NCI-H524 treated with DMSO at 0.1 percent for 48 hours (cell line): ENCODE measurements around the gene HPSE2.
A peak's percentile ranks its signal among the peaks of the same experiment; 100 is the strongest.

Experiments
- DNase-seq: peaks from one replicate; lab custom pipeline; 2025; lab: John Stamatoyannopoulos, UW

Gene HPSE2

DNA sequence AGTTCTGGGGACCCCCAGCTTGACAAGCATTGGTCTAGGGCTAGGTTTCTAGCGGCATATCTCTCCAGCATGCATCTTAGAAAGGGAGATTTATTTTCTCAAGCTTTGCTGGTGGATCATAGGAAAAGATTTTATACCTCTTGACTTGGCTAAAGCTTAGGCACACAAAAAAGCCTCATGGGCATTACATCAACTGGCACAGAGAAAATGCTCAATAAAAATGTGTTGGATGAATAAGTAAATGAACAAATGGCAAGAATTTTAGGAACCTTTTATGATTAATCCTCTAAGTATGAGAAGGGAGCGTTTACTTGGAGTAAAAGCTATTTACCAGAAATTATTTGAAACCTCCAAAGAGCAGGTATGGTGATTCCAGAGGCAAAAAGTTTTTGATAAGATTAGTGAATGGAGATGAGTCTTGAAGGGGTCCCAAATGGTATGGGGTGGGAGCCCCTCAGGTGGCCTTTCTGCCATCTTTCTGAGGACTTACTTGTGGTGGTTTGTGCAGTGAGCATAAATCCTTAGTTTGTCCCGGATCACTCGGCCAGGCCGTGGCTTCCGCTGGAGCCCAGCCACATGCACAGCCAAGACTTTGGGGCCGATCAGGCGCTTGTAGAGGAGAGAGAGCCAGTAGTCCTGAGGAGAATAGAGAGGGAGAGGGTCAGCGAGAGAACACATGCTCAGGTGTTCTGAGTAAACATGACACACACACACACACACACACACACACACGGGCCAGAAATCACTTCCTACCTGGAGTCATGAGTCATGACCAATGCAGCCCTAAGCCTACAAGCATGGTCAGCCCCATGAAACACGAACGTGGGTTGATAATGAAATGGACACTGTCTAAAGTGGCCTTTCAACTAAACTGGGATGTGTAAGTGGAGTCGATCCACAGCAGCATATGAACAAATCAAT is 745.8 kb downstream of the HPSE2 start:
- no peak for DNase-seq

DNA sequence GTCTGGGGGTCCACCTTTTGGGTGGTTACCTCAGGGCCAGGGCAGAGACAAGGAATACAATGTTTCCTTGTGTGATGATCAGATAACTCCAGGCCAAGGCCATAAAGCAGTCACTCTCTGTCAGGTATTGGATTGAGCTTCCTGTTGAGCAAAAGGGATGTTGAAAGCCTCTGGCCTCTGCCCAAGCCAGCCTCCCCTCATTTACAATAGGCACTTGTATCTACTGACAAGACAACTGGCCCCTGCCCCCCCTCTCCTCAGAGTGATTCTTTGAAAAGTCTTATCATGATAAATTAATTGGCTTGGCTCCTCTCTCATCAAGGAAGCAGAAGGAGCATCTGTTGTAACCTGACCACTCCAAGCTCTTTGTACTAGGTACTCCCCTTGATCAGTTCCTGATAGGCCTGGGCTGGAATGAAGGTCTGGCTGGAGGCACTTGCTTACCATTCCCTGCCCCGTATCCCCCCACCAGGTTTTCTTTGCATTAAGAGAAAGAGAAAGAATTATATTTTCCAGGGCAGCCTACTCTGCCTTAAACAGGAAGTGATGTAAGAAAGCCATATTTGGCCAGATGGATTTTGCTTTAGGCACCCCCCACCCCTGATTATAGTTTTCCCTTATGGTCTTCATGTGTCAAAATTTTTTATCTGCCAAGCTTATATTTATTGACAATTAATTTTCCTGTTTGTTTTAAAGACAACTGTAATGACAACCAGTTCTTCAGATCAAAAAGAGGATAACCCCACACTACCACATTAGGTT is 746.8 kb downstream of the HPSE2 start:
- DNase-seq: peak; percentile 6

DNA sequence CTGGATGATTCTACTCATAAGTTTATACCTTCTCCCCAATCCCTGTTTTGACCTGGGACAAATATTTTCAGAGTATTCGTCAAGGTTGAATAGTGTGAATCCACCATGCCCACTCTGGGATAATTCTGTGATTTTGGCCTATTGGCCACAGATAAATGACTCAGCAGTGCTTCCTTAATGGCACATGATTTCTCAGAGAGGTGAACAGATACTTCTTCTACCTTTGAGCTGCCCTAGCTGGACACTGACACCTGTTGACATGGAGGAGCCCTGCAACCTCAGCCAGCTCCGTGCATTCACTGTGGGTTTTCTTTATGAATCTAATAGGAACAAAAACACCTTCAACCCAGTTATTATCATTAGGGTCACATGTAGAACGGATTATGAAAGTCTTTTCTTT is 748.0 kb downstream of the HPSE2 start:
- no peak for DNase-seq

DNA sequence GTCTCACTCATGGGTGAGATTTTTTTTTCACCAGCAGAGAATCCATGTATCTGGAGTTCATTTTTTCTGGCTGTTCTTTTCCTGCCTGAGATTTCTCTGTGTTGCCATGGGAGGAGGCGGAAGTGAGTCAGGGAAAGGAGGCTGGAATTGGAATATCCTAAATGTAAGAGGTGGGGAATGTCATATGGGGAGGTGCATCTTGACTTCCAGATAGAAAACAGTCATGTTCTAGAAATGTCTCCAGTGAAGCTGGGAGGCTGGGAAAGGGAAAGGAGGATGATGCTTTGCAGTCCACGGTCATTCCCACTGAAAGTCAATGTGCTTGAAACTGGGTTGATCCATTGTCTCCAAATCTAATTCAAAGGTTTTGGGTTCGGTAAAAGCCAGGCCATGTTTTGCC is 749.2 kb downstream of the HPSE2 start:
- no peak for DNase-seq

DNA sequence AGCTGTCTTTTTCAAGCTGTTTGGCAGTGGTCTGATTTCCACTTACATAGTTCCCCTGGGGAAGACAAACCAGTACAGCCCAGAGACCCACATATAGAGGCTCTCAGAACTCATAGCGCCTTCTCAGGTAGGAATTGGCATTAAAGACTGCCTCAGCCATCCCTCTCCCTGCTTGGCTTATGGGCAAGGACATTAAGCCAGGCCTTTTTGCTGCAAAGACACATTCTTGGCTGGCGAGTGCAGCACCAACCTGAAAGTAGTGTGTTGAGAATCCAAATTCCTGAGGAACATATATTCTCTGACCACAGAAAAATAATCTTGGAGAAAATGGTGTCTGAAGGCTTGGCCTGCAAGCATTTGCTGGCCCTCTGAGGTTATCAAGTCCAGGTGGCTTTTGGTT is 749.7 kb downstream of the HPSE2 start:
- DNase-seq: no peak

DNA sequence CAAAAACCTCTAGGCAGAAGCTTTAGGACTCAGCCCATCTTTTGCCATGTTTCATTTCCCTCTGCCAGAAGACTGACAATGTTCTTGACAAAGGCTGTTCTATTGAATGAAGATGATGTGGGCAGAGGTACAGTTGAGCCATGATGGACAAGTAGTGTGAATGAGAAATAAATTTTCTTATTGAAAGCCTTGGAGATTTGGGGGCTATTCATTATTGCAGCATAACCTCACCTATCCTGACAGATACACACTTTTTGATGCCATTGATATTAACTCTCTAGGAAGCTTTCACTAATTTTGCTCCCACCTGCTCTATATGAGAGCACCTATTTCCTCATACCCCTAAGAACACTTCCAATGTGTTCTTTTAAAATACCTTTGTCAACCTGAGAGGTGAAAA is 752.0 kb downstream of the HPSE2 start:
- DNase-seq: no peak

DNA sequence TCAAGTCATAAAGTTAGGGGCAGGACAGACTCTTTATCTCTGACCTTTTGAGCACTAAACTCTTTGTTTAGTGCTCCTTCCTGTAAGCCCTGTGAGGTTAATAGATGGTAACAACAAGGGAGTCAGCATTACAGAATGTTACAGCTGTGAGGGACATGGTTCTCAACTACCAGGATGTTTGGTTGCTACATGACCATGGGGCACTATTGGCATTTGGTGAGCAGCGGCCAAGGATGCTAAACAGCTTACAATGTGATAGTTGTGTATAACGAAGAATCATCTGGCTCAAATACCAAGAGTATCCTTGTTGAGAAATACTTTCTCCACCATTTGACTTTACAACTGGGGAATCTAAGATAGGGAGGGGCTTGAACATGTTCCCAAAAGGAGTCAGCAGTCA is 753.6 kb downstream of the HPSE2 start:
- DNase-seq: no peak

DNA sequence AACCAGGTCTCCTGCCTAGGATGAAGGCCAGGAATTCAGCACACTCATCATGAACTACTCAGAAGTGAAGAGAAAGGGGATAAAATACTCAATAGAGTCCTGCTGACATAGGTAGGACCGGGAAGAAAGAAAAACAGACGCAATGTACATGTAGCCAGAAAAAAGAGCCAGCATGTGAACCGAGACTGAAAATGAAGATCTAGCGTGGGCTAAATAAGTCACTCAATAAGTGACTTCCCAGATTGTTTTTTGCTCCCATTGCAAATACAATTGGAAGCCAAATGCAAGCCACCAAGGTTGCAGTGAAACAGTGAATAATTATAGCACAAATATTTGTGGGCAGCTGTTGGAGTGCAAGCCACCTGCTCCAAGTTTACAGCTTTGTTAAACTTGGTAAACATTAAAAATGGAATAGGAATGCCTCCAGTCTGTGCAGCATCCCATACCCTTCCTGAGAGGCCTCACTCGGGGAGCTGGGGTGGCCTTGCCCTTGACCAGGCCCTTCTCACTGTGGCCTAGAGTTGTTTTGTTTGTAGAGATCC is 754.2 kb downstream of the HPSE2 start:
- DNase-seq: no peak

DNA sequence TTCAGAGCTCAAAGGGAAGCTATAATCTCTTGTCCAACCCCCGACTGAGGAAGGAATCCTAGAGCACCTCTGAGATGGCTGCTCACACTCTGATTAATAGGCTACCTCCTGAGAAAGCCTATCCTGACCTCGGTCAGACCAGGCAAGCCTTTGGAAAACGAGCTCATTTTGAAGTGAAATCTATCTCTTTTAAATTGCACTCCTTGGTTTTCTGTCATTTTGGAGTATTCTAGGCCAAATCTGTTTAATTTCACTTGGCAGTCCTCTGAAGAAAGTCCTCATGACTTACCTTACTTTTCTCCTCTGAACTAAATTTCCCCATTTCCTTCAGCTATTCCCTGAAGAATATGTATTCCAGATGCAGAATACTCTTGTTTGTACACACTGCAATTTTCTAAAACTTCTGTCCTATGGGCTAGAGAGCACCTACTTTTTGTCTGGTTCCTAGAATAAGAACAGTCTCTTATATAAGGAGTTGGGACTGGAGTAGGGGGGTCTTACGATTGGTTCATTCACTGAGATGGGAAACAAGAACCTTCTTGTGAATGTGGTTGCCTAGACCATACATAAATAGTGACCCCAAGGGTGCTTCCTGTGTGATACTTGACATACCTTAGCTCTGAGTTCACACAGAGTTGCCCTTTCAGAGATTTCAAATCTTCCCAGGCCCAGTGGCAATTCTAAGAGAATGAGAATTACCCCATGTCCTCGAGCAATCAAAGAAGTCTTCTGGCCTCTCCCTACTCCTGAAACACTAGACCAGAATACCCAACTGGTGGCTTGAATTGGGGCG is 757.0 kb downstream of the HPSE2 start:
- DNase-seq: no peak

DNA sequence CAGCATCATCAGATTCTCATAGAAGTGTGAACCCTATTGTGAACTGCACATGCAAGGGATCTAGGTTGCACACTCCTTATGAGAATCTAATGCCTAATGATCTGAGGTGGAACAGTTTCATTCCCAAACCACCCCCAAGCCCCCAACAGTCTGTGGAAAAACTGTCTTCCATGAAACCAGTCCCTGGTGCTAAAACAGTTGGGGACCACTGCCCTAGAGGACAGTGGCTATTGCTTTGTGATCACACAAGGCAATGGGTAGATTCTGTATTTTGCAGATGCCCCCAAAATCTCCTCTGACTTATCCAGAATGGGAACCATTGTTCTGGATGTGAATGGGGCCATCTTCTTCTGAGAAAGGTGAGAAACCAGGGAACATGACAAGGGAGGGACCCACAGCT is 757.8 kb downstream of the HPSE2 start:
- DNase-seq: no peak

DNA sequence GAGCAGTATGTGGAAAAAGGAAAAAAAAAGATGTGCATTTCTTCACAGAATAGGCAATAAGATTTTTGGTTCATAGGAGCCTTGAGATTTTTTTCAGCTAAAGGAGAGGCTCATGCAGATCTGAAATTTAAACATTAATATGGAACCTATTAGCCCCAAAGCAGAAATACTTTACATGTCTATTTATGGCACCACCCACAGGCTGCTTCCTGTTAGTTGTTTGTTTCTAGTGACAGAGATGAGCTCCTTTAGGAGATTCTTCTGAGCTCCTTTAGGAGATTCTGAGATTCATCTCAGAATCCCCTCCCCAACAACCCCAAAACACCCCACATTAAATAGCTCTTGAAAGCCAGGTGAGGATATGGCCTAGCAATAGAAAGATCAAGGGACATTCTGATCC is 761.0 kb downstream of the HPSE2 start:
- DNase-seq: no peak

DNA sequence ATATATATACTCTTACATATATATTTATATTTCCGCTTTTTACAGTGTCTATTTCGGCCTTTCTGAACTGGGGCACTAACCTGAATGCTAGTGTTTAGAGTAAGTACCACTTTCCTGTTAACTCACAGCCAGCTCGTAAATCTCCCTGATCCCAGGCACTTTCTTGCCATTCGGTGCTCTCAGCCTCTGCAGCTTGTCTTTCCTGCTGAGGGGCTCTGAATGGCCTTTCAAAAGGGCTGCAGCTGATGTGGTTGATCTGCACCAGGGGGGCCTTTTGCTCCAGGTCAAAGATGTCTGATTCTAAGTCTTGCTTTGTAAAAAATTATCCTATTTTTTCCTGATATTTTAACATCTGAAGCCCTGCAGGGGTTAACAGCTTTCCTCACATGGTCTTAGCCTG is 763.5 kb downstream of the HPSE2 start:
- no peak for DNase-seq

DNA sequence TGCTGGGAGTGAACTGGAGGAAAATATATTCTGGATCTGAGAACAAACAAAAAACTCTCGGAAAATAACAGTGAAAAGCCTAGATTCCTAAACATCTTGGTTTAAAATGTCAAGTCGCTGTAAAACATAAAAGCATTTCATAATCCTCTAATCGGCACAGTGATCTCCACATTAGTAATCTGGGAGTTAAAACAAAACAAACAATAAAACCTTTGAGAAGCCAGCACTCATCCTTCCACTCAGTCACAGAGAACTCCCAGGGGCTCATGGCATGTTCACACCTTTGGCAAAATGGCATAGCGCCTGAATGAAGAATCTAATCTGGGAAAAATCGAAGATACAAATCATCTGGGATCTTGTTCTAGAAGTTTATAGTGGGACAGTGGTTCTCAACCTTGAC is 764.8 kb downstream of the HPSE2 start:
- DNase-seq: no peak

DNA sequence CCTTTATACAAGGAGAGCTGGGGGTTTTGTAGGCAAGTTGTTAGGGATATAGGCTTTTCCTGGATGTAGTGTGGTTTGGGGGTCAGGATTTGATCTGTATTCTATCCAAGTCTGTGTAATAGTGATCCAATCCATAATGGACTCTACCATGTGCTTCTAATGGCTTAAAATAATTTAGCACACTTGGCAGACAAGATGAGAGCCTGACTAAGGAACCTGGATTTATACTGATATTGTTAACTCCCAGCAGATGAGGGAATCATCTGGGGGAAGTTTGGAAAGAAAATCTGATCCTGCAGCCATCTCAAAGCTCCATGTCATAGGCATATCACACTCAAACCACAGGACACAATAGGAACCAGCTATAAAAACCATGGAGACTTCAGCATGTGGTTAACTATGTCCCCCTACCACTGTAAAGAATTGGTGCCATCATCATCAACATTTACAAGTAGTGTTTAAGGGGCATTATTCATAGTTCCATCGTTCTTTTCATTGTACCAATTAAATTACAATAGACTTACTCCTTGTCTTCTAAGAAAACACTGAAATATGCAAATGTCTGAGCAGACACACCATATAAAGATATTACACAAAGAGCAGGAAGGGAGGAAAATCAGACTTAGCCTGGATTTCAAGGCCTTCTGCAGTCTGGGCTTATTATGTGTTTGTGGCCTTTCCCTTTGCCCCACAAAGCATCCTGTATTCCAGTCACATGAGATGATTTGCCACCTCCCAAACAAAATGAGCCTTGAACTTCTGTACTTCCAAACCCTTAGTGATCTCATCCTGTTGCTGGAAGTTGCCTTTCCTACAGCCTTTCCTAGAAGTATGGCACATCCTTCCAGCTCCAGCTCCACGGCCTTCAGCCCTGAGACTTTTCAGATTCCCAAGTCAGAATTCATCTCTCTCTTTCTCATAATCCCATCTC is 766.4 kb downstream of the HPSE2 start:
- DNase-seq: no peak

DNA sequence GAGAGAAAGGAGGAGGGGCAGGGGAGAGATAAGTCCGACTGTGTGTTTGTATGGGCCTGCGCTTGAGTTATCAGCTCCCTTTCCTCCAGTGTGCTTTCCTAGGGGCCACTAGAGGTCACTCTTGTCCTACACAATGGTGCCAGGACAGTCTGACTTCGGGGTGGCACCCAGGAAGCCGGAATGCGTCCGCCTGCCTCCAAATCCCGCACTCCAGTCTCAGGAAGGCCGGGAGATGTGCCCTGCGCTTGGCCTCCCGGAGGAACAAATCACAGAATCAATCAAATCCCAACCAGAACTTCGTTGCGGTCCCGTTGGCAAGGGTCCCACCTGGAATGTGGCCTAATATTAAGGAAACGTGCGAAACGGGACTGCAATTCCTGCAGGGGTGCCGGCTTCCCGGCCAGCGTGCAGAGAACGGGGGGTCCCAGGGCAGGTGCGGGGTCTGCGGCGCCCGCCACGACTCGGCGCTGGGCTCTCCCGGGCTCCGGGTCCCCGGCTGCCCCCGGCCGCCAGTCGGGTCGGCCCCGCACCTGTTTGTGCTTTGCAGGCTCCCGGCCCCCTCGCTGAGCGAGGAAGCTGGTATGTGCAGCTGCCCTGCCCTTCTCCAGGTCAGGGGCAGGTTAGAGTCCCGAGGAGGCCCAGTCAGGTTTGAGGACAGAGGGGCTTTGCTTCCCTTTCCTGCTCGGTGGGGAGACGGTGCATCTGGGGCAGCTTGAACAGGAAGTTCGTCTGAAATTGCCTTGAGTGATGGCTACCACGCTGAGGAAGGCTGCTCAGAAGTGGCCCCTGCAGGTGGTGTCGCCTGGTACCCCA is 767.9 kb downstream of the HPSE2 start:
- DNase-seq: peak; percentile 0

DNA sequence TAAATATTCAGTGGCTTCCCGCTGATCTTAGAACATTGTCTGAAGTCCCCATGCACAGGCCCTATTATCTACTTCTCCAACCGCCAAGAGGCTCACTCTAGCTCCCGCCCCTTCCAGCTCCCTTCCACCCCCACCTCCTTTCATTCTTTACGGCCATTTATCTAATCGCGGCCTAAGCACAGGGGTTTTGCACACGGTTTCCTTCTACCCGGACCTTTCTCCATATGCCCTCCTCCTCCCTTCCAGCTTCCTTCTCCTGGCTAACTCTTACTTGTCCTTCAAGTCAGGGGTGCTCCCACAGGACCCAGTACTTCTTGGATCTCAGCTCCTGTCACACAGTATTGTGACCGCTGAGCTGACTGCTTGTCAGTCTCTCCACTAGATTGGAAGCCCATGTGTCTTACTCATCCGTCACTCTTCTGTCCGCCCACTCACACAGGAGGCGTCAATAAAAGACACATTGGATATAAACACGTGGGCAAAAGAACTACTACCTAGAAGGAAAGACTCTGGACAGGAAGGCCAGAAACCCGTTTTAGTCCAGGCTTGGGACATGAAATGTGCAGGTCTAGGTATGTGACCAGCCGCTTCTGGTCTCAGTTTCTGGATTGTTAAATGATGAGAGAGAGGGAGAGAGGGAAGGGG is 768.7 kb downstream of the HPSE2 start:
- no peak for DNase-seq

DNA sequence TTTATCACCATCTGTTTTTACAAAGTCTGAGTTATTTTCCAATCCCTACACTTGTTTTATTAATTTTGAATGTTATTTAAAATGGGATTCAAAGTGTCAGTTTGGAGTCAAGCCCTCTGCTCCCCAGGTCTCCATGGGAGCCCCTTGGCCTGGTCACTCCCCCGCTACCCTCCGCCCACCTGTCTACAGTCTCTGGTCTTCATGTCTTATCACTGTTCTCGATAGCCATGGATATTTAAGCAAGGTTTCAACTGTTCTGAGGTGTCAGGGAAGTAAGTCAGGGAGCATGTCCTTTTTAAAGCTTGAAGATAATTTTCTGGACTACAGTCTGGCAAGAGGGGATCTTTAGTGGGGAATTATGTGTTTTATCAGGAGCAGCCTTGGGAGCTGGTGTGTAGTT is 769.8 kb downstream of the HPSE2 start:
- no peak for DNase-seq

DNA sequence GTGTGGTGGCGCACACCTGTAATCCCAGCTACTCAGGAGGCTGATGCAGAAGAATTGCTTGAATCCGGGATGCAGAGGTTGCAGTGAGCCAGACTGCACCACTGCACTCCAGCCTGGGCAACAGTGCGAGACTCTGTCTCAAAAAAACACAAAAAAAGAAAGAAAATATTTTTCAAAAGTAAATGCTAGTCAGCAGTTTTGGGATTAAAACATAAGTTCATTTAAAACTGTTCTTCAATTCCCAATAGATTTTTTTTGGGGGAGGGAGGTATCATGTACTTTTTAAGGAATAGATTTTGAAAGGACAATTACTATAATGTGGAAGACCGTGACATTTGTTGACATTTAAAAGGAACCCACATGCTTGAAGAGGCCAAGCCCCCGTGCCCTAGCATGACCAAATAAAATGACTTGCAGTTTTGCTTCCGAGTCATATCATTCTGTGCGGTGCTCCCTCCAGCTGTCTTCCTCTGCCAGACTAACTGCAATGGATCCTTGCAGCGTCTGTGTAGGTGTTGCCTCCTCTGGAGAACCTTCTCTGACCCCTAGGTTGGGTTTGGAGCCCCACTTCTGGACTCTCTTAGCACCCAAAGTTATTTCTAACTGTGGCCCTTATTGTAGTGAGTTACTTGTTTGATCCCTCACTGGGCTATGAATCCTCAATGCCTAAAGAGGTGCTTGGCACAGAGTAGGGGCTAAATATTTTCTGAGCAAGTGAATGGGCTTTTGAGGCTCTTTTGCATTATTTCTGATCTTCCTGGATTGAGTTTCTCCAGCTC is 771.5 kb downstream of the HPSE2 start:
- DNase-seq: no peak

DNA sequence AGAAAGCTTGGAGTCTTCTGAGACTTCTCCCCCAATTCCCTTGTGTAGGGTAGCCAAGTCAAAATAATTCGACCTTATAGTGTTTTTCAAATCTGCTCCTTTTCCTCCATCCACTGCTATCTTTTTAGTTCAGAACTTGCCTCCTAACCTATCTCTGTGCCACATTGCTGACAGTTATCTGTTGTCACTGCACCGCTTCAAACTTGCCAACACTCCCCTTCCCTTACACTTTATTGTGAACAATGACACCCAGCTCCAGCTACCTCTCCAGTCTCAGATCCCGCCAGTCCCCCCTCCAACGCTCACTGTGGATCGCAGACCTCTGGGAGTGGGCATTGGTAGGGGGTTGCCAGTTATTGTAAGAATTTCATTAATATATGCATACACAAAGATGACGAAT is 772.6 kb downstream of the HPSE2 start:
- no peak for DNase-seq
